HG02870 (cell line): ENCODE data around the gene SMYD2.
A peak's percentile ranks its signal among the peaks of the same experiment; 100 is the strongest.

Source experiments
- ATAC-seq: cut with Tn5 transposase; IDR thresholded peaks from one replicate; pipeline ENCODE4 v1.9.1; 2021; ENCODE audit warnings: mild to moderate bottlenecking, moderate library complexity; ENCODE audit not compliant: unreplicated experiment

Gene SMYD2

DNA sequence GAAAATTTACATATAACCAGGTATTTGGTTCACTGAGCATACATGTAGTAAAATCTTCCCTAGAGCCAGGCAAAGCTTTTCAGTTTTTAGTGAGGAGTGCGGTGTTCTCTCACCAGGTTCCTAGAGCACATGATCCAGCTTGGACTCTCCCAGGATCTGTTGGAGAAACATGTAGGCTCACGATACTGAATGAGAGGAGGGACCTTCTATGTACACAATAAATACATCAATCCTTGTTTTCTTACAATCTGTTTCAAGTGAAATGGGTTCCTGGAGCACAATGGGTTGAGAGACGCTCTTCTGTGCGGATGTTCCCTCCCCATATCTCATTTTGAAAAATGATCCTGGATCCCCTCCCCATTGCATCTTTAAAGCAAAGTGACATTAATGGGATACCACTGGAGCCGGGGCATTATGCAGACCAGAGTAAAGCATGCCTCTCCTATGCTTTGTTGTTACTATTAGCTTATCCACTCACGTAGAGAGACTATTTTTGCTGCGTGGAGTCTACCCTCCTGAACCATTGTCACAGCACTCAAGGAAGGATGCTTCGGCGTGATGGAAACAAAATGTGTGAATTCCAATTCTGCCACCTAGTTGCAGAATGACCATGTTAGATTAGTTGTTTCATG, 19.3 kb downstream of the SMYD2 start:
- no peak for ATAC-seq

DNA sequence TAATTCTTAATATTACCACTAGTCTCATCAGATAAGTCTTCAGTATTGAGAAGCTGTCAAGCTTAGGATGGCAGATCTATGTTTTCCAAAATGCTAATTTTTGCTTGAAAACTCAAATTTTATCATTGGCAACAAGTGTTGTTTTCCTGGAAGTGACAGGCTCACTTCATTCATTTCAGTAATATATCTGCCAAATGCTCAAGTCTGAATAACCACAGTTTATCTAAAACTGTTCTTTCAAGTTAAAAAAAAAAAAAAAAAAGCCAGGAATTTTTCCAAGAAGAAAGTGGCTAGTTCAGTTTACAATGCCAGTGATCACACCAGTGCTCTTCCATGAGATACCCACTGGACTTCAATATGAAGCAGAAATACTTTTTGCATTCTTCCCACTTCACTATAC, 20.6 kb downstream of the SMYD2 start:
- ATAC-seq = no peak

DNA sequence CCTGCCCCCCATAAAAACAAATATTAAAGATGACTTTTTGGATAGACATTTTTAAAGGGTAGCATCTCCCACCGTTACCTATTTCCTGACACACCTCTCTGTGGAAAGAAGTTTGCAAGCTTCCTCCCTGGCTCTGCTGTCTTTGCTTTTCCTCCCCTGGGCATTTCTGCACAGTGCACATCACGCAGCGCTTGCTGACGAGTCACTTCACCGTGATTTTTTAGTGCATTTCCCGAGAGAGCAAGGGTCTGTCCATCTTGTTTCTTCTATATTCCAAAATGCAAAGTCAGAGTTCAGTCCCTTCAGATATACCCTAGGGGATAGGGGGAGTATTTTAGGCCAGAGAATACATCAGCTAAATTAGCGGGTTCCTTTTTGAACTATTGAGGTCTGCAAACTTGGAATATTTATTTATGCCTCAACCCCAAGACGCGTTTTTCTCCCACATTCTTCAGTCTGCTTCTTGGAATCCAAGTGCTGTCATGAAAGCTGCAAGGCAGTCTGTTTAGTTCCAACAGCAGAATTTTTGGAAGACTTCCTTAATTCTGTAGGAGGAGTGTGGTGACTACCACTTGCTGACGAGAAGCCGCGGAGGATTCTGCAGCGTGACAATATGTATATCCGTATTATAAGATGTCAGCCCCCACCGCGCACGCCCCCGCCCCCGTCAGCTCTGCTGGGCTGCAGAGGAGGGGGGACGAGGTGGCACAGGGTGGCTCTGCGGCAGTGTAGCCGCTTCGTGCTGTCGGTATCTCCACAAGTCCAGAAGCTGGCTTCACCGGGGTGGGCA, 22.4 kb downstream of the SMYD2 start:
- no peak for ATAC-seq

DNA sequence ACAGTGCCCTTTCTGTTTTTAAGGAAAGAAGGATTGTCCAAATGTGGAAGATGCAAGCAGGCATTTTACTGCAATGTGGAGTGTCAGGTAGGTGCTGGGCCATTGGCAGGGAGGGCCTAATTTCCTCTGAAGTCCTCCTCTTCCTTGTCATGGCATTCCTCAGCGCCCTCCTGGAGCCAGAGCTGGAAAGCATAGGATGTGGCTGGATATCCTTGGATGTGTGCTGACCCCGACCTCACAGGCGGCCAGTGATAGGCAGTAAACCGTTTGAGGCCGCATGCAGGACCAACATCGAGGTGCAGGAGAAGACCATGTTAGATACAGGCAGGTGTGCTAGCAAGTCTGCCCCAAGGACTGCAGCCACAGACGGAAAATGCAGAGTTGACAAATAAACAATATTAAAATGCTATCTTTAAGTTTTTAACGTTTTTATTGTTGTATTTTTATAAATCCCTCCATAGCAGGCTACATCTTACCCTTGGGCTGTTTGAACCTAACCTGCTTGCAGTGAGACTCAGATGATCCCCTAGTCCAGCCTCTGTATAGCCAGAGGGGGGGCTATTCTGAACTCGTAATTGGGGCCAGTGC, 24.3 kb downstream of the SMYD2 start:
- ATAC-seq = no peak

DNA sequence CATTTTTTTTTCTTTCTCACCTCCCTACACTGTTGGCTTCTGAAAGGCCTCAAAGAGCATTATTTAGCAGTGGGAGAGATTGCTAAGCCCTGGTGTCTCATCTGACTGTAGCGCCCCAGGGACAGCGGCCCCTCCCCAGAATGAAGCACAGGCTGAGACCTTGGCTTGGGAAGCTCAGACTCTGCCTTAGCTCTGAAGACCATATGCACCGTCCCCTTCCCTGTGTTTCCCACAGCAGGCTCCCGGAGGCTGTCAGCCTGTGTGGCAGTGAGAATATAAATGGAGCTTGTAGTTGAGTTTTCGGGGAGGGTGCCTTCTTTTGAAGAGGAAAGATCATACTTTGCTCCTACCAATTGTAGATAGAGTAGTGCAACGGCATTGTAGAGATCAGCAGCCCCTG, 25.3 kb downstream of the SMYD2 start:
- ATAC-seq = no peak

DNA sequence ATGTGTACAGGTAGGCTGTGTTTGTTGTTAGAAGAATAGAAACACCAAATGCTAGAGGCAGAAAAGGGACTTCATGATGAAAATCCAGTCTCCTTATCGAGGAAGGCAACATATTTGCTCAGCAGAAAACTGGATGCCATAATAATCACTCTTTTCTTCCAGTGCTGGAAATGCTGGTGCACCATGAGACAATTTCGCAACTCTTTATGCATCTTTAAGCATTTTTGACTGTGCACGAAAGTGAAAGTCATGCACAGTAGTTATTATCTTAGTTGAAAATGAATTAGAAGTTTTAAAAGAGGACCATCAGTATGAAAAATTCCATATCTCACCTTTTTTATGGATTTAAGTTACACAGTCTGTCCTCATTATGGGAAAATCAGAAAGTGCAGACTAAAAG, 29.1 kb downstream of the SMYD2 start:
- ATAC-seq = no peak

DNA sequence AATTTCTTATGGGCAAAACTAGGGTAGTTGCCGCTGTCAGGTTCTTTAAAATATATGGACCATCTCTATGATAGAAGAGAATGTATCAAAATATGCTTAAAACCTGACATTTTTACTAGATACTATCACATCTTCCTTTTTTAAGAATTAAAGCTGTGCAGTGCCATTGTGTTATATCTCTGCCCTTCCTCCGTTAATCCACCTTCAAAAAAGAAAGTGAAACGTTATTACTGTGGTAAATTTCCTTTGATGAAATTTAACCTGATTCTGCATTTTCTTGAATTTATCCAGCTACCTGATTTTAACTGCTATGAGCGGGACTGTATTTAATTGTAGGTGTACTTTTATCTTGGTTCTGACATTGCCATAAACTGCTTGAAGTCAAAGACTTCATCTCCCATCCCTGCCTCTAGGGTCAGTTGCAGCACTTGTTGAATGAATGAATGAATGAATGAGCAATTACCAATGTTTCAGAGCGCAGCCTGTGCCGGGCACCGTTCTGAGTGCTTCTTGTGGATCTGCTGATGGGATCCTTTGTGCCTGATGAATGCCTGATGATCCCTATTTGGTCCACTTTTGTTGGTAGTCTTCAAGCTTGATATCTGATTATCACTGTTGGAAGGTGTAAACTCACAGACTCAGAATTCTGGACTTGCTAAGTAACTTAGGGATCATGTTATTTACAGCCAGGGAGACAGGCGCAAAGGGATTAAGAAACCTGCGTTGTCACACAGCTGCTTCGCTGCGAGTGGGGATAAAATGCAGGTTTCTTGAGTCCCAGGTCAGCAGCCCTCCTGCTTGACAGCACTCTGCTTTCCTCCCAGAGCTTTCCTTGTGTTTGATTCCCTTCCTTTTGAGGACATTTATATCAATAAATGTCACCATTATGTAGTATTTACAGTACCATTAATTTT, 30.1 kb downstream of the SMYD2 start:
- no peak for ATAC-seq

DNA sequence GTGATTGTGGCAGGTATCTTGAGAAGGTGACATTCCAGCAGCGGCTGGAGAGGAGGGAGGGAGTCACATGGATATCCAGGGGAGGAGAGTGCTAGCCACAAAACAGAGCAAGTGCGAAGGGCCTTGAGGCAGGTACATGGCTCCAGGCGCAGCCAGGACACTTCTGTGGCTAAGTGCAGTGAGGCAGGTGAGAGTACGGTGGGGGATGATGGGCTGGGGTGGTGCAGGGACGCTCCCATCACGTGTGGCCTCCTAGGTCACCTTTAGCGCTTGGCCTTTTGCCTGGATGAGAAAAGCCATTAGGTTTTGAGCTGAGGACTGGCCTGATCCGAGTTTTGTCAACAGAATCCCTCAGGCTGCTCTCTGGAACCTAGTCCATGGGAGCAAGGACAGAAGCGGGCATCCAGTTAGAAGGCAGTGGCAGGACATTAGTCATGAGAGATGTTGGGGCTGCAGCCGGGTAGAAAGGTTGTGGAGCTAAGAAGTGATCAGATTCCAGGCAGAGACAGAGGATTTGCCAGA, 31.6 kb downstream of the SMYD2 start:
- no peak for ATAC-seq

DNA sequence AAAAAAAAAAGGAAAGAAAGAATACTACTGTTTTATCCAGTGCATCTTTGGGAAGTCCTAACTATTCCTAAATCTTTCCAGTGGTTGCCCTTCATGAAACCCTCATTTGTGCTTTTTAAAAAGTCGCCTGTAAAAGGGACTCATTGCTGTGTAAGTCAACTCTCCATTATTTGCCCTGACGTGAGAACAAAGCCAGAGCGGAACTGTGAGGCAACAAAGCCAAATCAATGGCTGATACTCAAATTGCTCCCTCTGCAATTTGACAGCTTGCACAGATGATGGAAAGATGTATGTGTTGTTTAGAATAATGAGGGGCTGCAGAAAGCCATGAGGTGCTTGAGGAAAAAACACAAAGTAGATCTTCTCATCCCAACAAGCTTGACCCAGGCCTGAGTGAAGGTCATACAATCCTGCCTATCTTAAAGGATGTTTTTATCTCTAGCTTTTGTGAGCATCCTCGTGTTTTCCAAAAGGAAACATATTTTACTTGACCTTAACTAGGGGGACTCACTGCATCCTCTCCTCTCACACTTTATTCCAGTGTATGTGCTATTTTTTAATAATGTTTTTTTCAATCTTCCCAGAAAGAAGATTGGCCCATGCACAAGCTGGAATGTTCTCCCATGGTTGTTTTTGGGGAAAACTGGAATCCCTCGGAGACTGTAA, 33.4 kb downstream of the SMYD2 start:
- ATAC-seq = no peak

DNA sequence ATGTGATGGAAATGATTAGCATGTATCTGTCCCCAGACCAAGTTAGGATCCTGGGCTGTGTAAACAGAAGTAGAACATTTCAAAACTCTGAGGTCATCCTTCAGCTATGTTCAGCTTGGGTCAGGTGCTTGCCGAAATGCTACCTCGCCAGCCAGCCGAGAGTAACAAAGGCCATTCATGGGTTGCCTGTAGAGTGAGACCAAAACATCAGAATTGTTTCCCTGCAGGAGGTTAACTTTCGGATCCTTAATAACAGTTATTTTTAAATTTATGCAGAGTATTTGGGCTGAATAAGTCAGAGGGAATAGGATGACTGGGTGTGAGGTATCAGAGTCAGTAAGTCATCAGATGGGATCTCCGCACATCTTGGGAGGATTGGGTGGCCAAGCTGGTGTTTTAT, 35.6 kb downstream of the SMYD2 start:
- ATAC-seq = no peak

DNA sequence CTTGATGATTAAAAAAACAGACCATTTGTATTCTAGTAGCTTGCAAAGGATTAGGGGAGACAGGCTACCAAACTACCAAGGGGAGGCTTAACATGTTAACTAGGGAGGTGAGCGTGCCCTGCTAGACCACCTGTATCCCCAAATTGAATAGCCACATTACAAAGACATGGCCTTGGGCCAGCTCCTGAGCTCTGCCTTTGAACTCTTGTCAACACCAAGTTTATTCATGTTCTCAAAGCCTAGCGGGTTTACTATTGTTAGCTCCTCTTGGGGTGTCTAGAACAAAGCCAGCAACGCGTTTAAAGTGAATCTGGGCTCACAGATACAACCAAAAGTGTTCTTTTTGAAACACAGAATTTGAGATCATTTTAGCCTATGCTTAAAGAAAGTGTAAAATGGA, 36.3 kb downstream of the SMYD2 start:
- ATAC-seq = no peak

DNA sequence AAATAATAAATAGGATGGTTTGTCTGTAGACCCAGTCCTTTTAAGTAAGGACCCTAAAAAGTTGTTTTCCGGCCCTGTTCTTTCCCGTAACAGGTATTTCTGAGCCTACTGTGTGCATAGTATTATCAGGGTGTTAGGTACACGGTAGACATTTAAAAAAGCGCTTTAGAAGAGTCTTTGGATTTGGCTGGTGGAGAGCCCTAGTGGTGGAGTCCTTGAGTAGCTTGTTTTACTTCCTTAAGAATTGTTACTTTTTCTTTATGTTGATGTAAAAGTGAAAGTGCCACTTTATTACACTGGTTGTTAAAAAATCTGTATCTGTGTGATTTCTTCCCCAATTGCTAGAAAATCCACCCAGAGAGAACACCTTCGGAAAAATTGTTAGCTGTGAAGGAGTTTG, 36.8 kb downstream of the SMYD2 start:
- no peak for ATAC-seq

DNA sequence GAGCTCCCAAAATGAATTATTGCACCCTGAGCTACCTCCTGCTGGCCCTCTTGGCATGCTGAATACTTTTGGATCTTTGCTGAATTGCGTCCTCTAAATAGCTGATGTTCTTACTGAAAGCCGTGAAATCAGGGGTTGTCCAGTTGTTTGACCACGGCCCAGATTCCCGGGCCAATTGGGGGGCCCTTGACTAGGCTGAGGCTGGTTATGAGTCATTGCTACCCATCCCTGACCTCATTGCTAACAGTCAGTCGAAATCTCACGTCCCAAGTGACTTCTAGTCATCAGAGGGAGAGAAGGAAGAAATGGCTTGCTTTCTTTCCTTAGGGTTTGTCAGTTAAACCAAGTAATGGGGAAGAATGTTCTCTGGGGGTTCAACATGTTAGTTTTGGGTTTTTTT, 37.4 kb downstream of the SMYD2 start:
- ATAC-seq = no peak

DNA sequence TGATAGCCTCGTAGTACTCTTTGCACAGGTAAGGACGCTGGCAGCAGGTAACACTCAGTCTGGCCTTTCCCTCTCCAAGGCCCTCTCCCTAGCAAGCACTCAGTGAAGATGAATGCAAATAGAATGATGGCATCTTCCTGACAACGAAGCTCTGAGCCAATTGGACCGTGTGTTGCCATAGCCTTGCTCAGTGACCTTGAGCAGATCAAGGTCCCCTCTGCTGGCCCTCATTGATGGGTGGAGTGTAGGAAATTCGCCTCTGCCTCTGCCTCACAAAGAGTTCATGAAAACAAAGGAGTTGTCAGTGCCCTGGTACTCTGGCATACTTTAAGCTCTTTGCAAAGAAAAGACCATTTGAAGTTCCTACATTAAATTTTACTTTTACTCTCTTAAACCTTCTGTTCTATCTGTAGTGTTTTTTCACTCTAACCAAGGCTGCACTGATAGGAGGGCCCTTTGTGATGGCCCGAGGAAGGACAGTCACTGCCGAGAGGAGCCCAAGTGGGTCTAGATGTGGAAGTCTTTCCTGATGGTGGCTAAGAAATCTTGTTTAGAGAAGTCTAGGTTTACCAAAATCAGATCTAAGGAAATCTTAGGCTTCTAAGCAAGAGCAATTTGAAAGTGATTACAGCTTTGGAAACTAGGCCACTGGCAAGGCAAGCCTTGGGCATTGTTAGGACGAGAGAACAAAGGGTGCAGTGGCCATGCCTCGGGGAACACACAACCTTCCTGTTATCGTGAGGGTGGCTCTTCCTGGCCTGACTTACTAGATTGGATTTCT, 38.2 kb downstream of the SMYD2 start:
- no peak for ATAC-seq

DNA sequence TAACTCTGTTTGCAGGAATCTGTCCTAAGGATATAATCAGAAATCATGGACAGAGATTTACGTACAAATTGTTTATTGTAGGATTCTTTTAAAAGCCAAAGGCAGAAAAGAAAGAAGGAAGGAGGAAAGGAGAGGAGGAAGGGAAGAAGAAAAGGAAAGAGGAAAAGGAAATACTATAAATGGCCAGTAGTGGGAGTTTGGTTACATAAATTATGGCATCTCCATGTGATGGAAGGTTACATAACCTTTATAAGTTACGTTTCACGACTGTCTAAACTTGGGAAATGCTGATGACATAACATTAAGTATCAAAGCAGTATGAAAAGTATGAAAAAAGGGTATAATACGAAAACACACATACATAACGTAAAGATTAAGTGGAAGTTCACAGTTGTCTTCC, 39.0 kb downstream of the SMYD2 start:
- ATAC-seq = no peak

DNA sequence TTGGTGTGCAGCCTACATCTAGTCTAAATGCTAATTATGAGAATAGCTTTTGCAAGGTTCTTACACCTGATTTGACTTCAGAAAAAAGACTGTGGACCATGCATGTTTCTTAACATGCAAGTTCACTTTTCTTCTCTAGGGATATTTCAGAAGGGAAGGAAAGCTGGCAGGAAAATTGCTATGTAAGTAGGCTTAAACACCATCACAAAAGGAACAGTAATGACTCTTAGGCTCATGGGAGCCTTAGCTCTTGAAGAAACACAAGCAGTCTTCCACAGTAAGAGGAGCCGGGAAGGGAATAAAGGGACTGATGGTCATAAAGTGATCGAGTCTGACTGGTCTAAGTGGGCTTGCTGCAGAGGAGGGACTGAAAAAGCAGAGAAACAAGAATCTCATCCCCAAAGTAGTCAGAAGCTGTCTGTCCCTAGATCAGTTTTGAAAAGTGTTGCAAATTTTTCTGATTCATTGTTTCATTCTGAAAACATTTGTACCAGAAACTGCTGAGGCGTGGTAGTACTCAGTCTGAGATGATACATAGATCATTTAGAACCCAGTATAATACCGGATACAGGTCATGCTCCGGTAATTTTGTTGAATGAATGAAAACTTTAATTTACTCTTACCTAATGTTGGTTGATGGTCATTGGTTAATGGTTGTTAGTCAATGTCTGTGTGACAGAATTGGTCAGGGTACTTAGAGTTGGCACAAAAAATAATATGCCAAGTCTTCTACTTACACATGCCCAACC, 40.9 kb downstream of the SMYD2 start:
- peak; percentile 85 for ATAC-seq

DNA sequence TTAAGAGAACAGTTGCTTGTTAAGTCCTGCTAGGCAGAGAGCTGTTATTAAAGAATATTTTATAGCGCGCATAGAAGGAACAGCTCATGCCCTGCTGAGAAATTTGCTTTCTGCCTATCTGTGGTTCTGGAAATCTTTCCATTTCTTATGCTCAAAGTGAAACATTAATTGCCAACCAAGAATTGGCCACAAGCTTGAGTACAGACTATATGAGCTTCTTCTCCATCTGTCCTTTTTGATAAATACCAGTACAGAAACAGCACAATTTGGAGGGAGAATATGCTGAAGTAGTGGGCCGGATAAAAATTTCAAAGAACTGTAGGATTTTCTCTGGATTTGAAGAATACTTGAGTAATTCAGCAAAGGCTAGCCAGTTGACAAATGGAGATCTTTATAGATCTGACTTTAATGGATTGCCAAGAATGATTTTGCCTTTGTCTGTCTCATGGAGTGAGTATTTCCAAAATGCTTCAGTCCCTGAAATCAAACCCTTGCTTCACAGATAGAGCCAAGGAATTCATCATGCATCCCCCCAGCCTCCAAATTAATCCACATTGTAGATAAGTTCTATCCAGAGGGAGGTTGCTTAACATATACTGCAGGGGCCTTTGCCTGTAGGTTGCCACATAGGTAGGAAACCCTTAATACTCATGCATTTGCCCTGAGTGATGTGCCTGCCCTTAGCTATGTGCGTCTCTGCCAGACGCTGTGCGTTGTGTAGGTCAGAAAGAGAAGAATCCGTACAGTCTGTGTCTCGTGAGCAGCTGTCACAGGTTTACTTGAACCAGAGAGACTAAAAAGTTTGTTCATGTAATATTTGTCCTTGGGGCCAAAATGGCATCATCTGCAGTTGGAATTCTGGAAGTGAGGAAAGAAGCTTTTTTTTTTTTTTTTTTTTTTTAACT, 44.2 kb downstream of the SMYD2 start:
- no peak for ATAC-seq

DNA sequence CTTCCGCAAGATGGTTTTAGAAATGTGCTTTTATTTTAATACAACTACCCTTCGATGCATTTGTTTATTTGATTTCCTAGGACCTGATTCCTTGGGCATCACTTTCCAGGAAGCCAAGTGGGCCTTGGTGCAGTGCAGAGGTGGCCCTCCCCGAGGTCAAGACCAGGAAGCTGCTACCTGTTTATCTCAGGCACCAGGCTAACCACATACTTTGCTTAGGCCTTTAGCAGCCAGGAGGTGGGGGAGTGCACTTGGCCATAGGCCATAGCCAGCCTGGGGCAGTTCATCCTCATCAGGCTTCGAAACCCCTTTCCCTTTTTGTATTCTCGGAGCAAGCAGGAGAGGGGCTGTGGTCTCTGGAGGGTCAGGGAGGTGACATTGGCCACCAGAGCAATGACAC, 45.4 kb downstream of the SMYD2 start:
- ATAC-seq = no peak
